Measurements from ENCODE around the gene S100A10. TPM values are rescaled to one million over a fixed set of nuclear protein-coding genes. Genes with fewer than 3 reads are reported as not detected.

S100A10 gene
- total RNA-seq, 1 experiment from 2014 or later = not detected

- DNase-seq (ENCODE audit: low spot score) = no peak
- in situ Hi-C loops (cut with HindIII; ENCODE audit: low sequenced_read_pairs) = no loop called here
Measured at GRCh38 chr1:151990058-151990855, 3.4 kb downstream of the S100A10 start.

- DNase-seq (ENCODE audit: low spot score) = no peak
- in situ Hi-C loops (cut with HindIII; ENCODE audit: low sequenced_read_pairs) = no loop called here
Measured at GRCh38 chr1:151989211-151989862, 4.3 kb downstream of the S100A10 start.

GRCh38 chr1:151988405-151988923 is 5.2 kb downstream of the S100A10 start:
- DNase-seq (ENCODE audit: low spot score) = no peak
- in situ Hi-C loops (cut with HindIII; ENCODE audit: low sequenced_read_pairs) = no loop called here

DNA sequence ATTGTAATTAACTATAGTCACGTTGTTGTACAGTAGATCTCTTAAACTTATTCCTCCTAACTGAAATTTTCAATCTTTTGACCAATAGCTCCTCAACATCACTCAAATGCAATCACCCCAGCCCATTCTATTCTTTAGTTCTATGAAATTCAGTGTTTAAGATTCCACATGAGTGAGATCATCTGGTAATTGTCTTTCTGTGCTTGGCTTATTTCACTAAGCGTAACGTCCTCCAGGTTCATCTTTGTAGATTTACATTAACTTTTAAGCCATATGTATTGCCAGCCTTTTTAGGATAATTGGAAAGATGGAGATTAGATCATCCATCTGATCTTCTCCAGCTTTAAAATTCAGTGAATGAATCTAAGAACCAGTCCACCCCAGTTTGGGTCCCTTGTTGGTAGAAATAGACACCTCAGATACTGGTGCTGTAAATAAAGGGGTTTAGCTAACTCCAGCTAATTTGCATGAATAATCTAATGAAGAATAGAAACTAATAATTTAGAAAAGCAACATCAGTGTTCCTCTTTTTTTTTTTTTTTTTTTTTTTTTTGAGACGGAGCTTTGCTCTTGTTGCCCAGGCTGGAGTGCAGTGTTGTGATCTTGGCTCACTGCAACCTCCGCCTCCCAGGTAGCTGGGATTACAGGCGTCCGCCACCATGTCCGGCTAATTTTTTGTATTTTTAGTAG is 7.0 kb downstream of the S100A10 start:
- DNase-seq (ENCODE audit: low spot score) = no peak
- in situ Hi-C loops (cut with HindIII; ENCODE audit: low sequenced_read_pairs) = no loop called here

DNA sequence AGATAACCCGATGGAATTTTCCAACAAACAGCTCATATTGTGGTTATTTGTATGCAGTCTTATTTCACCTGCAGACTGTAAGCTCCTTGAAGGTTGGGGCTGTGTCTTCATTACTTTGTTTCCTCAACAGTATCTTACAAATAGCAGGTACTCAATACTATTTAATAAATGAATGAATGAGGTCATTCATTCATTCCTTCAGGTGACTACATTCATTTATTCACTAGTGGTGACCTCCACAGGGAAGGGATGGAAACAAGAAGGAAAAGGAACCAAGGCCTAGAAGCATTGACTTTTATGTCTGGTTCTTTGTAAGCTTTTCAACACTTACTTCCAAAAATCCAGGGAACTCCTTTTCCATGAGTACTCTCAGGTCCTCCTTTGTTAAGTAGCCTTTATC is 7.9 kb downstream of the S100A10 start:
- in situ Hi-C loops (cut with HindIII; ENCODE audit: low sequenced_read_pairs) = no loop called here
- DNase-seq (ENCODE audit: low spot score) = no peak

- DNase-seq (ENCODE audit: low spot score) = no peak
- in situ Hi-C loops (cut with HindIII; ENCODE audit: low sequenced_read_pairs) = no loop called here
Measured at GRCh38 chr1:151985270-151985669, 8.4 kb downstream of the S100A10 start.

DNA sequence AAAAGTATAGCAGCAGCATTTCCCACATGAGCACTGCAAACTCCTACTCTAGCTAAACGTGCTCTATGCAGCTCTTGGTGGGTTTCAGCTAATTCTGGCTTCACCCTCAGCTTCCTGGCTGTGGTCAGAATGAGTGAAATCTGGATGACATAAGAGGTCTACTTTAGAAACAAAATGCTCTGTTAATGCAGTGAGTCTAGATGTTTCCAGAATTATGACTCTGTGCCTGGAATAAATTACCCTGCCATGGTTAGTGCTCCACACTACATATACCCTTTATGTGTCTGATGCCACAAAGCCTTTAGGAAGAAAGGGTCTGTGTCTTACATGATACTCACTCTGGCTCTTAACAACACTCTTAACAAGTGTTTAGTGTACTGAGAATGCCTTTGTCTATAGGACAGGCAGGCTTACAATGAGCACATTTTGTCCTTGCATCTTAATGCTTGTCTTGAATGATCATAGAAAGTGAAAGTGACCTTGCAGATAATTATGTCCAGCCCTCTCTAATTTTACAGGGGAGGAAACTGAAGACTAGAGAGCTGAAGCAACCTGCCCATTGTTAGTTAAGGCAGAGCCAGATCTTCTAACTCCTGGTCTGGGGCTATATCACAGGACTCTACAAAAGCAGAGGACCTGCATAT is 9.2 kb downstream of the S100A10 start:
- DNase-seq (ENCODE audit: low spot score) = no peak

GRCh38 chr1:151982300-151983005 is 11.2 kb downstream of the S100A10 start:
- no peak for DNase-seq (ENCODE audit: low spot score)
- in situ Hi-C loops (cut with HindIII; ENCODE audit: low sequenced_read_pairs) = no loop called here

More for the DNA sequence above, 9.2 kb downstream of the S100A10 start:
- in situ Hi-C loops (cut with HindIII; ENCODE audit: low sequenced_read_pairs) = no loop called here

DNA sequence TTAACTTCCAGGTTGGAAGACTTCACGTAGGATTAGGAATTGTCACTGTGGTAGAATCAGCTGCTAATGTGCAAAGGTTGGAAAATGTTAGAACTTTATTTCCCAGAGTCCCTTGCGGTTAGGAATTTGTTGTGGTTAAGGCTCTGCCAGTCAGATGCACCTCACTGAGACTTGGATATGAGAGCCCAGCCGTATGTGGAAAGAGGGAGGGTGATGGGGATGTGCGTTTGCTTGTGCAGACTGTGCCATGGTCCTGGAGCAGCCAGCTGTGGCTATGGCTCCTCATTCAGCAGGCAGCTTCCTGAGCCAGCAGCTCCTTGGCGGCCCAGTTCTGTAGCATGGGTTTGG is 12.5 kb downstream of the S100A10 start:
- in situ Hi-C loops (cut with HindIII; ENCODE audit: low sequenced_read_pairs) = no loop called here

GRCh38 chr1:151980287-151981177 is 13.1 kb downstream of the S100A10 start:
- in situ Hi-C loops (cut with HindIII; ENCODE audit: low sequenced_read_pairs) = no loop called here
- no peak for DNase-seq (ENCODE audit: low spot score)

More for the DNA sequence above, 12.5 kb downstream of the S100A10 start:
- no peak for DNase-seq (ENCODE audit: low spot score)

DNA sequence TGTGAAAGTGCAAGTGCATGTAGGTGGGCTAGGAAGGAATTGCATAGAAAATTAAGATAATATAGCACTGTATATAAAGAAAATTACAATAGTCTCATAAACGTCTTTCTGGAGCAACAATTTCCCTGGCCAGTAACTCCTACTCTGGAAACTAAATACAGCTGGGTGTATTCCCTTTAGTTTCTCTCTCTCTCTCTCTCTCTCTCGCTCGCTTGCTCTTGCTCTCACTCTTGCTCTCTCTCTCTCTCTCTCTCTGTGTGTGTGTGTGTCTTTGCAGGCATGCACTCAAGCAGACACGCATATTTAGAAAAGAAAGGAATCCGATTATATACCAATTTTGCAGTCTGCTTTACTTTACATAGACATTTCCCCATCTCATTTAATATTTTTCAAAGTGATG is 14.7 kb downstream of the S100A10 start:
- no peak for DNase-seq (ENCODE audit: low spot score)
- in situ Hi-C loops (cut with HindIII; ENCODE audit: low sequenced_read_pairs) = no loop called here

GRCh38 chr1:151977662-151978230 is 15.9 kb downstream of the S100A10 start:
- in situ Hi-C loops (cut with HindIII; ENCODE audit: low sequenced_read_pairs) = no loop called here
- DNase-seq (ENCODE audit: low spot score) = no peak

DNA sequence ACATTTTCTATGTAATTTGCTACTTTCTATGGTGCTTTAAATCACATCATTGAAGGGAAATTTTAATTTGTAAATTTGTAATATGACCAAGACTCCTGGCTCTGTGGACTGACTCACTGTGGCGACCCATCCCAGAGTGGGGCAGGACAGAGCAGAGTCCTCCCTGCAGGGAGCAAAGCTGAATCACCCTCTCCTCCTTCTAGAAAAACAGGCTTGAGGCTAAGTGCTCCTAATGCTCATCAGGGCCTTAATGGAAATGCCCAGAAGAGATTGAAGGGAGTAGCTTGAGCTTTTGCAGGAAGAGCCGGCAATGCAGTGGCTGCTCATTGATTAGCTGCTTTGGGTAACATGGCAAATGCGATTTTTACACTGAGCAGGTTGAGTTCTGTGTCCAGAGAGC is 16.8 kb downstream of the S100A10 start:
- in situ Hi-C loops (cut with HindIII; ENCODE audit: low sequenced_read_pairs) = no loop called here
- no peak for DNase-seq (ENCODE audit: low spot score)

- in situ Hi-C loops (cut with HindIII; ENCODE audit: low sequenced_read_pairs) = no loop called here
- no peak for DNase-seq (ENCODE audit: low spot score)
Measured at GRCh38 chr1:151976015-151976343, 17.7 kb downstream of the S100A10 start.

DNA sequence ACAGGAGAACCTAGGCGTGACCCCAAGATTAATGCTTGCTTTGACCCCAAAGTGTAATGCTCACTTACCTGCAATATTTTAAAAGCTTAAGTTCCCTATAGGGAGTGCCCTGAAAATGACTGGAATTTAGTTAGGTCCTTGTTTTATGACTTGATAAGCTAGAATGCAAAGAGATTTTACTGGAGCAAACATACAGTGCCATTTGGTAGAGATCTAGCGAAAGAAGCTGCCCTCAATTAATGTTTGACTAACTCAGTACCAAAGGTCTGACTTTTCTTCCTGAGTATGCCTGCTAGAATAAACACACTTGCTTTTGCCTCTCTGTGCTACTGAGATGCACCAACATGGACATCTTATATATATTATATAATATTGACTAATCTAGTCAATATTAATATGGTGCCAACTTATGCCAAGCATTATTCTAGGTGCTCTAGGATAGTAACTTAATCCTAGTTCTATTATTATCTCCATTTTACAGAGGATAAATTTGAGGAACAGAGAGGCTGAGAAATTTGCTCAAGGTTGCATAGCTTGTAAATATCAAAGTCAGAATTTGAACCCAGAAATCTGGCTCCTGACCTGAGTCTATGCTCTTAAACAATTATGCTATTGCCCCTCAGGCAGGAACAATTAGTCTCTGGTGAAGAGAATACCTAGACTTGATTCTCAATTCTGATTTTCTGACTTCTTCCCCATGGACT is 18.2 kb downstream of the S100A10 start:
- DNase-seq (ENCODE audit: low spot score) = no peak
- in situ Hi-C loops (cut with HindIII; ENCODE audit: low sequenced_read_pairs) = no loop called here

GRCh38 chr1:151972542-151973248 is 21.0 kb downstream of the S100A10 start:
- DNase-seq (ENCODE audit: low spot score) = no peak
- in situ Hi-C loops (cut with HindIII; ENCODE audit: low sequenced_read_pairs) = no loop called here

DNA sequence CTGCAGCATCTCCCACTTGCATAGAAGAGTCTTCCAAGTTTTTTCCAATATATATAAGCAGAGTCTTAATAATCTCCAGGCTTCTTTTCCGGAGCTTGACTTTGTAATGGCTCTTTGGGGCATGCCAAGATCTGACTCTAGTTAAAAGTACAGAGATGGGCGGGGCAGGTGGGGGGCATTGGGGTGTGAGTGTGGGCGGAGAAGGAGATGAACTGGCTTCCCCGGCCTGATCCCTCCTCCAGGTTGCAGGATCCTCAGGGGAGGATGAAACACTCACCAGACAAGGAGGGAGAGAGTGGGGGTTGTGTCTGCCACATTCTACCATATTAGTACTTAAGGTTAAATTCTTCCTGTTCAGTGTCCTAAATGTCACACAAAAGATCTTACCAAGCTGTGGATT is 23.0 kb downstream of the S100A10 start:
- DNase-seq (ENCODE audit: low spot score) = no peak
- in situ Hi-C loops (cut with HindIII; ENCODE audit: low sequenced_read_pairs) = no loop called here

All from G401 (cell line).